ENCODE results near the gene TMEM59L.

The TMEM59L gene

GRCh38 chr19:18580311-18580710 is 32.4 kb upstream of the TMEM59L start:
- CTCF ChIA-PET, result interaction anchor here (0.6 to 1.7 kb wide), 5 partner anchors 8 to 269 kb away, joined by 3 to 15 read pairs (median 3); partner anchors contain the start of gene REX1BD
- Histone ChIP-seq H3K27ac (ENCODE audit: extremely low read depth, low read depth, low read length) (no peak overlapping the region), H3K4me3 (ENCODE audit: low read depth, low read length) (no peak overlapping the region), H3K36me3 (ENCODE audit: control insufficient read depth in 2 of 2, insufficient read depth in 1 of 2, low read length in 2 of 2) (peaks cover 6 to 25% of the 10 kb centered on the region in 2 experiments; a peak in 2 of 3 replicates), H3K4me1 (ENCODE audit: control insufficient read depth, insufficient read depth, low read length) (no peaks in the 10 kb centered on the region), H3K9me3 (ENCODE audit: control insufficient read depth, insufficient read depth, low read depth, low read length) (no peaks in the 10 kb centered on the region)
- TF ChIP-seq ZNF394 (tag by site-specific recombination; IDR thresholded peaks at IDR 0.05; ENCODE audit: borderline replicate concordance) (no peak), PATZ1 (tag by site-specific recombination; IDR thresholded peaks at IDR 0.05) (no peak), ZNF791 (tag by site-specific recombination; IDR thresholded peaks at IDR 0.05) (no peak), ZNF26 (tag by site-specific recombination; IDR thresholded peaks at IDR 0.05) (no peak), ZNF174 (tag by site-specific recombination; IDR thresholded peaks at IDR 0.05) (no peak)
- TF ChIP-seq, protein P1, sequence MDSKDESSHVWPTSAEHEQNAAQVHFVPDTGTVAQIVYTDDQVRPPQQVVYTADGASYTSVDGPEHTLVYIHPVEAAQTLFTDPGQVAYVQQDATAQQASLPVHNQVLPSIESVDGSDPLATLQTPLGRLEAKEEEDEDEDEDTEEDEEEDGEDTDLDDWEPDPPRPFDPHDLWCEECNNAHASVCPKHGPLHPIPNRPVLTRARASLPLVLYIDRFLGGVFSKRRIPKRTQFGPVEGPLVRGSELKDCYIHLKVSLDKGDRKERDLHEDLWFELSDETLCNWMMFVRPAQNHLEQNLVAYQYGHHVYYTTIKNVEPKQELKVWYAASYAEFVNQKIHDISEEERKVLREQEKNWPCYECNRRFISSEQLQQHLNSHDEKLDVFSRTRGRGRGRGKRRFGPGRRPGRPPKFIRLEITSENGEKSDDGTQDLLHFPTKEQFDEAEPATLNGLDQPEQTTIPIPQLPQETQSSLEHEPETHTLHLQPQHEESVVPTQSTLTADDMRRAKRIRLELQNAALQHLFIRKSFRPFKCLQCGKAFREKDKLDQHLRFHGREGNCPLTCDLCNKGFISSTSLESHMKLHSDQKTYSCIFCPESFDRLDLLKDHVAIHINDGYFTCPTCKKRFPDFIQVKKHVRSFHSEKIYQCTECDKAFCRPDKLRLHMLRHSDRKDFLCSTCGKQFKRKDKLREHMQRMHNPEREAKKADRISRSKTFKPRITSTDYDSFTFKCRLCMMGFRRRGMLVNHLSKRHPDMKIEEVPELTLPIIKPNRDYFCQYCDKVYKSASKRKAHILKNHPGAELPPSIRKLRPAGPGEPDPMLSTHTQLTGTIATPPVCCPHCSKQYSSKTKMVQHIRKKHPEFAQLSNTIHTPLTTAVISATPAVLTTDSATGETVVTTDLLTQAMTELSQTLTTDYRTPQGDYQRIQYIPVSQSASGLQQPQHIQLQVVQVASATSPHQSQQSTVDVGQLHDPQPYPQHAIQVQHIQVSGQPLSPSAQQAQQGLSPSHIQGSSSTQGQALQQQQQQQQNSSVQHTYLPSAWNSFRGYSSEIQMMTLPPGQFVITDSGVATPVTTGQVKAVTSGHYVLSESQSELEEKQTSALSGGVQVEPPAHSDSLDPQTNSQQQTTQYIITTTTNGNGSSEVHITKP (tag by site-specific recombination; IDR thresholded peaks at IDR 0.05), result no peak
- POLR2A ChIA-PET, result interaction anchor here (1.0 to 2.1 kb wide), 2 partner anchors 8 to 9 kb away, joined by 5 to 10 read pairs; partner anchors contain the start of gene UBA52

DNA sequence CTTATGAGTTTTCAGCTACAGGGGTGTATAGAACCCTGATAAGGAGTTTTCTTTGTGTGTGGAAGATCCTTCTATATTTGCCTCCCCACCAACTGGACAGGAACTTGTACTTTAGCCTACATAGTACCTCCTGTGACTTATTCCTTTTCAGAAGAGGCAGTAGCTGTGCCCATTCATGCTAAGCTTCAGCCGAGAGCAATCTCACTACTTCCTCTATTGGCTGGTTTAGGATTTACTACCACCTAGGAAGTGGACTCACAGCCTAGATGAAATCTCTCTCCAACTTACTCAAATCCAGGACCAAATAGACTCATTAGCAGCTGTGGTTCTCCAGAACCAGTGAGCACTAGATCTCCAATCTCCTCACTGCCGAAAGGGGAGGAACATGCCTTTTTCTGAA is 26.4 kb upstream of the TMEM59L start:
- CTCF ChIA-PET, result interaction anchor here (0.7 to 1.4 kb wide), 4 partner anchors 8 to 260 kb away, joined by 3 to 4 read pairs (median 4); no protein-coding TSS in a partner anchor
- no peaks in the 10 kb centered on the region for H3K9me3 ChIP-seq (ENCODE audit: control insufficient read depth, insufficient read depth, low read depth, low read length)
- peaks cover 0 to 6% of the 10 kb centered on the region in 2 experiments; a peak in 1 of 3 replicates for H3K36me3 ChIP-seq (ENCODE audit: control insufficient read depth in 2 of 2, insufficient read depth in 1 of 2, low read length in 2 of 2)
- TF ChIP-seq, protein P2, sequence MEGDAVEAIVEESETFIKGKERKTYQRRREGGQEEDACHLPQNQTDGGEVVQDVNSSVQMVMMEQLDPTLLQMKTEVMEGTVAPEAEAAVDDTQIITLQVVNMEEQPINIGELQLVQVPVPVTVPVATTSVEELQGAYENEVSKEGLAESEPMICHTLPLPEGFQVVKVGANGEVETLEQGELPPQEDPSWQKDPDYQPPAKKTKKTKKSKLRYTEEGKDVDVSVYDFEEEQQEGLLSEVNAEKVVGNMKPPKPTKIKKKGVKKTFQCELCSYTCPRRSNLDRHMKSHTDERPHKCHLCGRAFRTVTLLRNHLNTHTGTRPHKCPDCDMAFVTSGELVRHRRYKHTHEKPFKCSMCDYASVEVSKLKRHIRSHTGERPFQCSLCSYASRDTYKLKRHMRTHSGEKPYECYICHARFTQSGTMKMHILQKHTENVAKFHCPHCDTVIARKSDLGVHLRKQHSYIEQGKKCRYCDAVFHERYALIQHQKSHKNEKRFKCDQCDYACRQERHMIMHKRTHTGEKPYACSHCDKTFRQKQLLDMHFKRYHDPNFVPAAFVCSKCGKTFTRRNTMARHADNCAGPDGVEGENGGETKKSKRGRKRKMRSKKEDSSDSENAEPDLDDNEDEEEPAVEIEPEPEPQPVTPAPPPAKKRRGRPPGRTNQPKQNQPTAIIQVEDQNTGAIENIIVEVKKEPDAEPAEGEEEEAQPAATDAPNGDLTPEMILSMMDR (tag by site-specific recombination; IDR thresholded peaks at IDR 0.05), result 0 out of 2 replicates have a peak, but pooled peaks have one; percentile 8
- TF ChIP-seq ZBTB1 (tag by site-specific recombination; IDR thresholded peaks at IDR 0.05), result no peak
- no peak overlapping the region for H3K4me3 ChIP-seq (ENCODE audit: low read depth, low read length)
- H3K27ac ChIP-seq (ENCODE audit: extremely low read depth, low read depth, low read length), result no peak overlapping the region
- no peaks in the 10 kb centered on the region for H3K4me1 ChIP-seq (ENCODE audit: control insufficient read depth, insufficient read depth, low read length)
- POLR2A ChIA-PET, result interaction anchor here (0.6 to 5.7 kb wide), 3 partner anchors 9 to 53 kb away, joined by 4 to 60 read pairs (median 6); partner anchors contain the start of gene UBA52

- no peaks in the 10 kb centered on the region for H3K4me1 ChIP-seq (ENCODE audit: control insufficient read depth, insufficient read depth, low read length)
- H3K27ac ChIP-seq (ENCODE audit: extremely low read depth, low read depth, low read length), result no peak overlapping the region
- POLR2A ChIA-PET, result interaction anchor here (0.6 to 5.7 kb wide), 5 partner anchors 16 to 258 kb away, joined by 3 to 60 read pairs (median 3); partner anchors contain the start of genes ELL and UBA52
- no peaks in the 10 kb centered on the region for H3K9me3 ChIP-seq (ENCODE audit: control insufficient read depth, insufficient read depth, low read depth, low read length)
- TF ChIP-seq HOXC10 (CRISPR knock-in tag; IDR thresholded peaks at IDR 0.05) (no peak), ZNF394 (tag by site-specific recombination; IDR thresholded peaks at IDR 0.05; ENCODE audit: borderline replicate concordance) (no peak), ZNF292 (tag by site-specific recombination; IDR thresholded peaks at IDR 0.05; ENCODE audit: borderline replicate concordance, low read depth) (no peak), ZBTB48 (tag by site-specific recombination; IDR thresholded peaks at IDR 0.05) (0 out of 2 replicates have a peak, but pooled peaks have one; percentile 14)
- TF ChIP-seq, protein P3, sequence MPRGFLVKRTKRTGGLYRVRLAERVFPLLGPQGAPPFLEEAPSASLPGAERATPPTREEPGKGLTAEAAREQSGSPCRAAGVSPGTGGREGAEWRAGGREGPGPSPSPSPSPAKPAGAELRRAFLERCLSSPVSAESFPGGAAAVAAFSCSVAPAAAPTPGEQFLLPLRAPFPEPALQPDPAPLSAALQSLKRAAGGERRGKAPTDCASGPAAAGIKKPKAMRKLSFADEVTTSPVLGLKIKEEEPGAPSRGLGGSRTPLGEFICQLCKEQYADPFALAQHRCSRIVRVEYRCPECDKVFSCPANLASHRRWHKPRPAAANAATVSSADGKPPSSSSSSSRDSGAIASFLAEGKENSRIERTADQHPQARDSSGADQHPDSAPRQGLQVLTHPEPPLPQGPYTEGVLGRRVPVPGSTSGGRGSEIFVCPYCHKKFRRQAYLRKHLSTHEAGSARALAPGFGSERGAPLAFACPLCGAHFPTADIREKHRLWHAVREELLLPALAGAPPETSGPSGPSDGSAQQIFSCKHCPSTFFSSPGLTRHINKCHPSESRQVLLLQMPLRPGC (tag by site-specific recombination; IDR thresholded peaks at IDR 0.05), result no peak
- TF ChIP-seq, protein P4, sequence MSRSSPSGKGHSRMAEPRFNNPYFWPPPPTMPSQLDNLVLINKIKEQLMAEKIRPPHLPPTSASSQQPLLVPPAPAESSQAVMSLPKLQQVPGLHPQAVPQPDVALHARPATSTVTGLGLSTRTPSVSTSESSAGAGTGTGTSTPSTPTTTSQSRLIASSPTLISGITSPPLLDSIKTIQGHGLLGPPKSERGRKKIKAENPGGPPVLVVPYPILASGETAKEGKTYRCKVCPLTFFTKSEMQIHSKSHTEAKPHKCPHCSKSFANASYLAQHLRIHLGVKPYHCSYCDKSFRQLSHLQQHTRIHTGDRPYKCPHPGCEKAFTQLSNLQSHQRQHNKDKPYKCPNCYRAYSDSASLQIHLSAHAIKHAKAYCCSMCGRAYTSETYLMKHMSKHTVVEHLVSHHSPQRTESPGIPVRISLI (tag by site-specific recombination; IDR thresholded peaks at IDR 0.05), result peak; percentile 55
- no peak overlapping the region for H3K4me3 ChIP-seq (ENCODE audit: low read depth, low read length)
- CTCF ChIA-PET, result interaction anchor here (0.6 to 2.1 kb wide), 10 partner anchors 14 to 256 kb away, joined by 3 to 7 read pairs (median 4); partner anchors contain the start of gene UBA52
- H3K36me3 ChIP-seq (ENCODE audit: control insufficient read depth in 2 of 2, insufficient read depth in 1 of 2, low read length in 2 of 2), result peaks cover 0 to 6% of the 10 kb centered on the region in 2 experiments; a peak in 1 of 3 replicates
These were observed 25.1 kb upstream of the TMEM59L start for GRCh38 chr19:18587561-18587960.
